ENCODE measurements around the gene USH2A. TPM values are rescaled to one million over a fixed set of nuclear protein-coding genes. Genes with fewer than 3 reads are reported as not detected.

The USH2A gene
- total RNA-seq, 1 experiment from 2014 or later = 0.02 TPM

DNA sequence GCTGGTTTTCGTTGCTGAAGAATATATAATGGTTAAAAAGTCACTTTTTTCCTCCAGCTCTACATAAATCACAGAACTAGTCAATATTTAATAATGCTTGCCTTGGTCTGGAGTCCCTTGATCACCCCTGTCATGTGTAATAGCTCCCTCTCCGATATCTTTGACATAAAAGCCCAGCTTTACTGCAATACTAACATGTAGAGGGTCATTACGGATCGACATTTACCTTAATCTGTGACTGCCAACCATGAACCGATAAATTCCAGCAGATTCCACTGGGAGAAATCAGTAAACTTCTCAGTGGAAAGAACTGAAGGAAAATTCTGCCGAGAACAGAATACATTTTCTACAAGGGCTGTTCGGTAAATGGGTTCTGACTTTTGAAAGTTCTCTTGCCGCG, 459.6 kb downstream of the USH2A start:
- no peak for DNase-seq (ENCODE audit: low read depth)

DNA sequence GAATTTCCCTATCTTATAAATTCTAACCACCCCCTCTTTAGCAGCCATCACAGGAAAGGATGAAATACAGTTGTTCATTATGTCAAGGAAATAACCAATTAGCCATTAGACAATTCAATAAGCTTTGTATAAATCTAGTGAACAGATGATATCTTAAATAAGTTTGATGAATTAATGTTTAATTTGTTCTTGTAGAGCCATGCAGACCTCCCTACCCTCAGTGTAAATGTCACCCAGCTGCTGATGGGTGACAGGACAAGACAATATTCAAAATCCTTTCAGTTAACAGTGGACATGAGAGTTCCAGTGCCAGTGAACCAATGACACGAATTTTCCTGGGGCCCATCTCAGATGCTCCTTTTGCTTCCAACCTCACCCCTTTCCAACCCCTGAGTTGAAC, 460.2 kb downstream of the USH2A start:
- no peak for DNase-seq (ENCODE audit: low read depth)

DNA sequence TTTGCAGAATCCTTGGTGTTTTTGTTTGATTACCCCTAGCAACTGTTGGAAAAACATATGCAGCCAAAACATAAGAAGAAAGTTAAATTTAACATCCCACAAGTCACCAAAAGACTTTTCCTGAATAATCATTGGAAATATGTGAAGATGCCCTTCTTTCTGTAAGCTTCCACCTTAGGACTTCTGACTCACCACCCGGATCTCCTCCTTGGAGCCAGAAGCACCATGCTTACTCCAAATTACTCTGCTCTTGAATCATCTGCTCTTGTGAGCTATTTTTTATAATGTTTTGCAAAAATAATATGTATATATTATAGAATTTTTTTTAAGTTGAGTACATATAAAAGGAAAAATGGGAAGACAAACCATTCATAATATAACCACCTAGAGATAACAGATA, 464.4 kb downstream of the USH2A start:
- peak; percentile 12 for DNase-seq (ENCODE audit: low read depth)

DNA sequence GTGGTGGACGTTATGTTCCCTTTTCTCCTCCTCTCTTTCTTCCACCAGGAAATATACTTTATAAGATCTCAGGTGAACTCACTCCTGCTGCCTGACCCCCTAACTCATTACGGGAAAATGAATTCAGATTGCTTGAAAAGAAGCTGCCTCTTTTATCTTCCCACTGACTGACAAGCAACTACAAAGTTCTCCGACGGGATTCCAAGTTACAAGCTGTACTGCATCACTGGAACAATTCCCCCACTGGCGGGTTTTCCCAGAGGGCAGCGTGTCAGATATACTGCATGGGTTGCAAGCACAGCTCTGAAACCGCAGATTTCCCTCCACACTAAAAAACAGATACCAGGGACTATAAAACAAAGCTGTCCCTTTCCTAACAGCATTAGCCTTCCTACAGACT, 465.6 kb downstream of the USH2A start:
- DNase-seq (ENCODE audit: low read depth) = no peak

DNA sequence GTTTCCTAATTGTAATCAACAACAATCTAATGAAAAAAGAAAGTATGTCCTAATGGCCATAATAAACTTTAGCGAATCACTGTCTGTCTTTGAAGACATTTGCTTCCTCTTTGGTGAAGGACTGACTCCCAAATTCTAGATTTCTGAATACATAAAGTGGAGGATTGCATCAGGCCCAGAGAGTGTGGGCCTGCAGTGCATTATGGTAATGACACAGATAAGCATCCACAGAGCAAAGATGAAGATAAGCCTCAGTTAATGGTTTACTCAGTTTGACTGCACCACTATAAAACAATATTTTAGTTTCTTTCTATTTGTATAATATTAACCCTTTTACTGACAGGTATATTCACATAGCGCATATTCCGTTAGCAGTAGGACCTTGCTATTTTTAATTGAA, 490.7 kb downstream of the USH2A start:
- DNase-seq (ENCODE audit: low read depth) = no peak

DNA sequence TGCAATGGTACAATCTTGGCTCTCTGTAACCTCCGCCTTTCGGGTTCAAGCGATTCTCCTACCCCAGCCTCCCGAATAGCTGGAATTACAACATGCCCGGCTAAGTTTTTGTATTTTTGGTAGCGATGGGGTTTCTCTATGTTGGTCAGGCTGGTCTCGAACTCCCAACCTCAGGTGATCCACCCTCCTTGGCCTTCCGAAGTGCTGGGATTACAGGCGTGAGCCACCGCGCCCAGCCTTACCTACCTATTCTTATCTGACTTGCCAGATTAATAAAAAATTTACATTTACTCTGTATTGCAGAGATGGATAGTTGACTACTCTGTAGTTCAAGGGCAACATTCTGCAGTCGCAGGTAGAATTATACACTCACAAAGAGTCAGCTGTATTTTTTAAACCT, 496.6 kb downstream of the USH2A start:
- DNase-seq (ENCODE audit: low read depth) = no peak

DNA sequence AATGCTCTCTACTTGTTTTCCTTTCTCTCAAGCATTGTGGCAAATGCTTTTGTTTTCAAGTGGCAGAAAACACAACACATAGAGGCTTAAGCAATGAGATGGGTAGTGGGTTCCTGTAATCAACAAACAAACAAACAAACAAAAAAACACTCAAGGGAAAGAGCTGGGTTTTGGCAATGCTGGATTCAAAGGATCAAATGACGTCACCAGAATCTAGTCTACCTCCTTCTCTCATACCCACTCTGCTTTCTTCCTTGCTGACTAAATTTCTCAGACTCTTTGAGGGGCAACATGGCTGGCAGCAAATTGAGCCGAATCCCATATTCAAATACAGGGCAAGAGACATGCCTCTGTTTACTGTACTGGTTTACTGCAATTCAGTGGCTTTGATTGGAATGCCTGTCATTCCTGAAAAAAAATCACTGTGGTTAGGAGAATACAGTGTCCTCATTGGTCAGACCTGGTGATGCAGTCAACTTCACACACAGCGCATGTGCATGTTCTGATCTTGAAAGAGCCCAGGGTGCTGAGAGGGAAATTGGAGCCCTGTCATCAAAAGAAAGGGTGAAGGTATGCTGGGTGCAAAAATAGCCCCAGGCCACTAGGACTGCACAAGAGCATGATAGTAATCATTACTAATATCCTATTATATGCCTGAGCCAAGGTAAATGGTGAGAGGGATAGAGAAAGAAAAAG, 500.0 kb downstream of the USH2A start:
- peak; percentile 27 for DNase-seq (ENCODE audit: low read depth)

DNA sequence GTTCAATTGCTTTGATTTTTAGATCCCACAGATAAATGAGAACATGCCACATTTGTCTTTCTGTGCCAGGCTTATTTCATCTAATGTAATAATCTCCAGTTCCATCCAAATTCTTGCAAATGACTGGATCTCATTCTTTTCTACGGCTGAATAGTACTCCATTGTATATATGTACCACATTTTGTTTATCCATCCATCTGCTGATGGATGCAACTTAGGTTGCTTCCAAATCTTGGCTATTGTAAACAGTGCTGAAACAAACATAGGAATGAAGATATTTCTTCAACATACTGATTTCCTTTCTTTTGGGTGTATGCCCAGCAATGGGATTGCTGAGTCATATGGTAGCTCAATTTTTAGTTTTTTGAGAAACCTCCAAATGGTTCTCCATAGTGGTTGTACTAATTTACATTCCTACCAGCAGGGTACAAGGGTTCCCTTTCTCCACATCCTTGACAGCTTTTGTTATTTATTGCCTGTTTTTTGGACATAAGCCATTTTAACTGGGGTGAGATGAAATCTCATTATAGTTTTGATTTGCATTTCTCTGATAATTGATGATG, 511.8 kb downstream of the USH2A start:
- peak; percentile 54 for DNase-seq (ENCODE audit: low read depth)

DNA sequence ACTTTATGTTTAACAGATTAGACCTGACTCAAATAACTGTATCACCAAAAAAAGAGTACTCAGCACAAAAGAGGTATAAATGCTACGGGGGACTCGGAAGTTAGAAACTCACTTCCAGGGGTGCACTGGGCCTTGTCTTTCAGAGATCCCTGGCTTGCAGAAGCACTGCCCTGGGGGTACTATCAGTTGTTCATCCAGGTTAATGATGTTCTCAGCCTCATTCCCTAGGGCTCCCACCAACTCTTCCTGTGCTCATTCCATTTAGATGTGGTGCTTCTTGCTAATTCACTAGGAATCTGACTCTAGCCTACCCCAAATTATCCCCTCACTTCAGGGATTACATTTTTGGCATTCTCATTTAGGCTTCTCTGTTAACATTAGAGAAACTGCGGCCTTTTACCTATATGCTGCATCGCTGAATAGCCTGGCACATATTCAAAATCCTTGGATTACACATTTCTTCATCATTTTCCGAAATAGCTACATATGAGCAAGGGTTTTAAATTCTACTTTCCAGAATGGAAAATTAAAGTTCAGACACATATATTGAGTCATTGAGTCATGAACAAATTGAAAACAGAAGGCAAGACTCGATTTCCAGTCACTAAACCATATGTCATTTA, 517.6 kb downstream of the USH2A start:
- no peak for DNase-seq (ENCODE audit: low read depth)

DNA sequence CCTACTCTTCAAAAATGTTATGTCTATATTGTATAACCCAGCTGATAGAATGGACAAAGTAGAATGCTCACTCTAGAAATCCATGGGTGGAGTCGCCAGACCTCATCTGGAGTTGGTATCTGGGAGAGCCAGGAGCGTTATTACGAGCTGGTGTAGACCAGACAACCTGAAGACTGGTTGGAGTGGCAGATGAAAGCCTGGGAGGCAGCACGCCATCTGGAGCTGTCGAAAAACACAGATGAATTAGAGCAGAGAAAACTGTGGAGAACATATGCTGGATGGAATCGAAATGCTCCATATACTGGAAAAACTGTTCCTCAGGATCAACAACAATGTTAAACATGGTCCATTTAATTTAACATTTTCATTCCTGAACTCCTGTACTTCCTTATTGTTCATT, 522.6 kb downstream of the USH2A start:
- DNase-seq (ENCODE audit: low read depth) = no peak

DNA sequence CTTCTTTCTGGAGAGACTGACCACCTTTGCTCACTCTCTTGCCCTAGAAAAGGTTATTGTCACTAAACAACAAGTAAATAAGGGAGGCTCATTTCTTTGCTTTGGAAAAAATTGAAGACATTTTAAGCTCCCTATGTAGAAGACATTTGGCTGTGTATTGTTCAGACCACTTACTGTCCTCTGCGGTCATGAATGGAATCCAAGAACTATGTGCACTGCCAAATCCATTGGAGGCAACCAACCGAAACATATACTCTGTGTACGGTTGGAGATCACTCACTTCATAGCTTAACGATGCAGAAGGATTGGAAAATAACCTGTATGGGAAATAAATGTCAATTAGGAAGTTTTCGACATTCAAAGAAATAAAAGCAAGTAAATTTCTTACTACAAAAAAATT, 523.3 kb downstream of the USH2A start:
- DNase-seq (ENCODE audit: low read depth) = no peak

DNA sequence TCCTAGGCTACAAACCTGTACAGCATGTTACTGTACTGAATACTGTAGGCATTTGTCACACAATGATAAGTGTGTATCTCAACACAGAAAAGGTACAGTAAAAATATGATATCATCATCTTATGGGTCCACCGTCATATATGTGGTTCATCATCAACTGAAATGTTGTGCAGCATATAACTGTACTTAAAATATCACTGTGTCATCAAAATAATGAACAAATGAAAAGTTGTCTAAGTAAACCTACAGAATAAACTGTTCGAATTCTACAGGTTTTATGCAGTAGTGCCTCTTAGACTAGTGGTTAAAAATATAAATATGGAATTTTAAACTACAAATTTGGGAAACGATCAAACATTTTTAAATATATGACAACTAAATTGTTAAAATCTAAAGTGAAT, 527.4 kb downstream of the USH2A start:
- no peak for DNase-seq (ENCODE audit: low read depth)

DNA sequence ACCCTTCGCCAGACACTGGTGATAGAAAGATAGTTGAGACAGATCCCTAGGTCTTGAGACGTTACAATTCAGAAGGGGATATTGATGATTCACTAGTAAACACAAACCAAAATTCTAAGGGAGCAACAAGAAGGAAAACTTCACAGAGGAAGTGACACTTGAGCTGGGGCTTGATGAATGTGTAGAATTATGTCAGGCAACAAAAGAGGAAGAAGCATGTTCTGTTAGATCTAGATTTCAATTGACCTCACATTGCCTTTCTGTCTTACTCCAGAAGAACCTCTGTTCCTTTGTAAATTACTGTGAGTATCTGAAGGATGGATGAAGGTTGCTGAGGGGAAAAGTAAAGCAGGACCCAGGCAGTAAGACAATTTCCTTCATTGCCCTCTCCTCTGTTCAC, 528.0 kb downstream of the USH2A start:
- no peak for DNase-seq (ENCODE audit: low read depth)

DNA sequence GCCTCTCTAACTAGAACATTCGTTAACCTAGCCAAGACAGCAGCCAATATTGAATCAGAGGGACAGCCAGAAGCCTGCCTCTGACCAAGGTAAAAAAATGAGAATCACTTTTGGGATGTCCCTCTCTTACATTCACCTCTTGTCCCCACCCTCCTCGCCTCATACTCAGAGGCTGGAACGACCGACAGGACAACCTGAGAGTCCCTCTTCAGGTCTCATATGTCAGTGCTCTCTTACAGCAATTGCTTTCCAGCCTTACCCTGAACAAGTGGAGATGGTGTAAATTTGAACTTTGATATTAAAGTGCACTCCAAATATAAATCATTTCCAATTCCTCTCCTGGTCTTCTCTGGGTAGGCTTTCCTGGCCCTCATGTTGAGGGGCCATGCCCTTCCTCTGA, 528.6 kb downstream of the USH2A start:
- DNase-seq (ENCODE audit: low read depth) = no peak

DNA sequence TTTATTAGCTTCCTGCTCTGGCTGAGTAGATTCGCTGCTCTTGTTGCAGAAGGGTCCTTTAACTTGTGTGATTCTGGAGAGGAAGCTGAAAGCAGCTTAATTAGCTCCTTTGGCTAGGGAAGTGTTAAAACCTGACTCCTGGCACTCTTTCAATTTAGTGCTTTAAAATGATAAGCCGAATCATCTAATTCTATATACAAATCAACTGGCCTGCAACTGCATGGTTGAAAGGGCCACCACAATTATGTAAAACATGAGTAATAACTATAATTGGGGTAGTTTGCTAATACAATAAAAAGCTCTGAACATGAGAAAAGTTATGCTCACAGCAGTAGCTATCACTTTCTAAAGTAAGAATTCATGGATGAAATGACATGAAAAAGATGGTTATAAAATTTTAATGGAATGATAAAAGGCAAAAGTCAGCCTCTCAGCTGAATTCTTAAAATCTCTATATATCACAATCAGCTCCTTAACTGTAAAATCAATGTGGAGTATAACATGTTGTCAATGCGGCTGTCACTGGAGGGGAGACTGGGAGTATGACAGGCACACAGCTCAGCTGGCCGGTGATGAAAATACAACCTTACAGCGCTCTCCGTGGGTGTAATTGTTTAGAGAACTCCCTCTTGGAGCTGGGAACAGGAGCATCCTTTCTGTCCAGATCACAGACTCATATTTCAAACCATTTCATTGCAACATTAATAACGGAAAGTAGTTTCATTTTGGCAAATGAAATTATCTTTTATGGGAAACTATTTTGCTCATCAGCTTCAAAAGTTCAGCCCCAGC, 531.8 kb downstream of the USH2A start:
- DNase-seq (ENCODE audit: low read depth) = no peak

DNA sequence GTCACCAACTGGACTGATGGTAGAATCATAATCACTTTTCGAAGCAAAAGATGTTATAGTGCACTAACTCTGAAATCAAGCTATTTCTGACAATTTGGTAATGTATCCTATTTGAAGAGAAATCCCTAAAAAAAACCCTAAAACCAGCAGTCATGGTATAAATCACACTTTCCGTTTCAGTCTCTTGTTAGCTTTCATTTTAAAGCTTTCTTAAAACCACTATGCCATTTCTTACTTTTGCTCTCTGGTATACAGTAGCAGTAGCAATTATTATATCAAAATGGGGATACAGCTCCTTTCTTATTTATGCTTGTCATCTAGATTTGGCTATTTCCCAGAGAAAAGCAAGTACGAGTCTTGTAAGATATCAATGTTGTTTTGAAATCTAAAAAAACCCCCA, 532.8 kb downstream of the USH2A start:
- no peak for DNase-seq (ENCODE audit: low read depth)

DNA sequence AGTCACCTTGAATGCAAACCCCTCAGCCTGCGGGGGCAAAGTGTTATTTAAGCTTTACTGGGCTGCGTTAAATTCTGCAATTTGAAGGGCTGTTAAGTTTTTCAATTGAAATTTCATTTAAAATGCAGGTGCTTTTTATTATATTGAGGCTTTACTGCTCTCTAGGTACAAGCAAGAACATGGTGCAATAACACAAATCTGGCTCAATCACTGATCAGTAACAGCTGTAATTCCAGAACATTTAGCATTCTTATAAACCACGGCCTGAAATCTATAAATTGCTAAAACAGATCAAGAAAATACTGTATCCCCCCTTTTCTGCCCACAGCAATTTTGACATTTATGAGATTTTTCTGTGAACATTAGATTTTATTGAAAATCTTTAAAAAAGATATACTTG, 533.4 kb downstream of the USH2A start:
- DNase-seq (ENCODE audit: low read depth) = no peak

DNA sequence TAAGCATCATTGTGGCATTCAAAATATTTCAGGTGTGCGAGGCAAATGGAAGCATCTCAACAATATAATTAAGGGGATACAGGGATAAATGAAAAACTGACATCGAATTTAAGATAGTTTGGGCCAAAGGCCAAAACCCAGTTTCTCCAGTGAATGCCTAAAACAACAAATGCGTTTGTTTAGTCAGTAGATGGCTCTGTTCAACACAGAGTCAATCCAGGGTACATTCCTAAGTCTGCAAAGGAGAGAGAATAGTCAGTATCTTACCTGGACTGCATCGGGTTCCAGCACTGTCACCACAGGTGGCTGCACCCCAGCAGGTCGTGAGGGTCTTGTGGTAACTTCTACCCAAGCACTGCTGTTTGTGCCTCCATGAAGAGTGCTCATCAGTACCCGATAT, 535.1 kb downstream of the USH2A start:
- DNase-seq (ENCODE audit: low read depth) = no peak

DNA sequence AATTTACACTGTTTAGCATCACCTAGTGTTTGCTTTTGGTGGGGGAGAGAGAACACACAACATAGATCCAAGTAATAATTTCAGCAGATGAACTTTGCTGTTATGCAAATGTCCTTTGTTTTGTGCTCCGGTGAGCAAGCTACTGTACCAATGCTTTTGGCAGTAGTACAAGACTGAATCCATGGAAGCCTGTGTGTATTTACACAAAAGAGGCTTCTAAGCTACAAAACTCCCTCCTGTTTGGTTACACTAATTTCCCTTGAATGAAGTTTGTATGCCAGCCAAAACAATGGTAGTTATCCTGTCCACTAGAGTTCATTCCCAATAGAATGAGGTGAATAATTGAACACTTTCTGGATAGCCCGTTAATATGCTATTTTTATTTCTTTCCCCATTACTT, 535.6 kb downstream of the USH2A start:
- DNase-seq (ENCODE audit: low read depth) = no peak

DNA sequence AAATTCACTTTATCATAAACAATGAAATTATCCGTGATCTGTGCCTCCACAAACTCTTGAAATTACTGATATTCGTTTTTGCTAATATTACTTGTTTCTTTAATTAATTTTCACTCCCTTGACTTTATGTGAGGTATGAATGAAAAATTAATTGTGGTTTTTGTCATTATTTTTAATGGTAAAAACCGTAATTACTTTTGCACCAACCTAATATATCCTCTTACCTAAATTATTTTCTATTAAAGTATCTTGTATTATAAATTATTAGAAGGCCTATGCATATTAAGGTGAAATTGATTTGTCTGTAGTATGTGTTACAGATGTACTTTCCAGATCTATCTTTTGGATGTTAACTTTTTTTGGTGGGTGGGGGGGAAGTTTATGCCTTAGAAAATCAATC, 540.2 kb downstream of the USH2A start:
- DNase-seq (ENCODE audit: low read depth) = no peak

DNA sequence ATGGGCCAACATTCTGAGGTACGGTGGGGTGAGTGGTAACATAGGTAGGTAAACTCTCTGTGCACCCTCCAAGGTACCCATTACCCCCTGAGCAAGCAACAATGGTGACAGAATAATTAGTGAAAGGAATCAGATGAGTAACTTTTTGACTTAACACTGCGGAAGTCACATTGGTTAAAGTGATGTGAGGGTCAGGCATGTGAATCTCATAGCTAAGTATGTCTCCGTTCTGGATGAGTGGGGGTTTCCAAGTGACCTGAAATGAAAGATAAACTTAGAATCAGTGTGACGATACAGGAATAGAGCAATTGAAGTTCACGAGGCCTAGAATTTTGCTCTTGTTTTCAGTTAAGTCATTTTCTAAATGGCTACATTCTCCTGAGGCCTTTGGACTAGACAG, 544.4 kb downstream of the USH2A start:
- DNase-seq (ENCODE audit: low read depth) = no peak

DNA sequence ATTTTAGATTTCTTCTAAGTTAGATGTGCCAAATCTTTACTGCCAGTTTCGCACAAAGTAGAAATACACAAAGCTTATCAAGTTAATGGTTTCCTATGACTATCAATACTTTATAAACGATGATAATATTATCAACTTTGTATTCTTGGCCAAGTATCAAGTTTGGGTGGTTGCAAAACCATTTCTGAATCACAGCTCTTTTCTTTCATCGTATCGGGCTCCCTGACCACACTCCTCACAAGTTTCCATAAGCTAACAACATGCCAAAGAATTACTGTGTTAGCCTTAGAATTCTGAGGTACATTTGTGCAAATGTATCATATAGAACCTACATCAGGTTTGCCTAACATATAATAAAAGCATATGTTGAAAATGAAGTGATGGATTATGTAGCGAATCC, 545.1 kb downstream of the USH2A start:
- DNase-seq (ENCODE audit: low read depth) = no peak
